Femur (tissue), 1 donor: Measurements from ENCODE around the gene ITGA11.
A peak's percentile ranks its signal among the peaks of the same experiment; 100 is the strongest.
"Not testable (repeated sequence)": the region's sequence is repeated elsewhere in the genome, so short reads cannot be mapped to it uniquely, and the experiment has no call there.

Experiments
- DNase-seq: peaks from one replicate; pipeline ENCODE4 v3.0.0-alpha.2; 2017

Gene ITGA11

GRCh38 chr15:68423359-68424296, 8.3 kb downstream of the ITGA11 start:
- DNase-seq, result peak; percentile 6

- not testable (repeated sequence) for DNase-seq
Measured at GRCh38 chr15:68422403-68423145, 9.4 kb downstream of the ITGA11 start.

DNA sequence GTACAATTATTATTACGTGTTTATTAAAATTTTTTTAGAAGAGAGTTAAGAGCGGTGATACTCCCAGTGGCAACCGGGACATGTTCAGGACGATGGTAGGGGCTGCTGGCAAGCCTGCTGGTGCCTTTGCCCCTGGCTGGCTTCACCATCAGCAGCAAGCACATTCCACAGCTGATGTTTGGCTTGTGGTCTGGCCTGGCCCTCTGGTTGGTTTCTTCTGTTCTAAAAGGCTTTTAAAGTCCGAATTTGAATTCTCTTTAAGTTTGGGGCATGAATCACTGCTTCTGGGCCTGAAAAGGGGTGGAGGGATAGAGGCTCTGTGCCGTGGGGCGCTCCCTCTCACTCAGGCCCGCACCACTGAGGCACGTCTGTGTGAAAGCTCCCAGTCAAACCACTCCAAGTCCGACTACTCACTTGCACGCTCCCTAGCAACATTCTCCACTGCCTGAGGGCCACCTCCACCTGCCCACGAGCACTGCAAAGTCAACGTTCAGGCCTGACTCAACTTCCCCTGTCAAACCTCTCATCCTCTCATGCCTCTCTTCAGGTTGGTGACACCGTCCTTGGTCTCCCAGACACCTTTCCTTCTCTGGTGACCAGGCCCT, 10.1 kb downstream of the ITGA11 start:
- peak; percentile 54 for DNase-seq

GRCh38 chr15:68421115-68421551, 10.8 kb downstream of the ITGA11 start:
- DNase-seq, result peak; percentile 16

GRCh38 chr15:68420186-68420684, 11.7 kb downstream of the ITGA11 start:
- DNase-seq, result peak; percentile 14

DNA sequence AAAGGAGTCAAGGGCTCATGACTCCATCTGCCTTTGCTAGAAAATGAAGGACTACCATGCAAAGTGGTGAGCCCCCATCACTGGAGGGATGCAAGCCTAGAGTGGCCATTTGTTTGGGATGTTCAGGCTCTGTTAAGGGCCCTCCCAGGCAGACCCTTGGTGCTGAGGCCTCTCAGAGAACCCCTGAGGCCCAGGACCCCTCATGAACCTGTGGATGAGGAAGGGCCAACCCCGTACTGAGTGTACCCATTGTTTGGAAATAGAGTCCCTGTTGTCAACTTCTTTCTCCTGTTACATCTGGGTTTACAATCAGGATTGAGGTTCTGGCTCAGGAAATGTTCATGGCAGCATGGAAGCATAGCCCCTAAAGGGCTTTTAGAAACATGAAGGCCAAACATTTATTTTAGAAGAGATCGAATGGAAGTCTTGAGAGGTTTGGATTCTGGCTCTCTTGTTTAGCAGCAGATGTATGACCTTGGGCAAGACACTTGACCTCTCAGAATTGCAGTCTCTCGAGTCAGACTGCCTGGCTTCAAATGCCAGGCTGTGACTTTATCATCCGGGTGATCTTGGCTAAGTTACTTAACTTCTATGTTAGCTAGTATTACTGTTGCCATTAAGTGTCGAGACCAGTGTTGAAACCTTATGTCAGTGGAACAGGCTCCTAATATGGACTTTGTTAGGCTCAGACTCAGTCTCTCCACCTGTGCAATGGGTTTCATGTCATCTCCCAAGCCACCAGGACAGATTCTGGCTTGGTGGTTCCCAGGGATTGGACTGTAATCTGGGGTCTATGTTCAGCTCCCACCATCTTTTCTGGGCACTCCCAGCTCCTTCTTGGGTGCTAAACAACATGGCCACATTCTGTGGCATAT, 12.4 kb downstream of the ITGA11 start:
- DNase-seq, result peak; percentile 4

DNA sequence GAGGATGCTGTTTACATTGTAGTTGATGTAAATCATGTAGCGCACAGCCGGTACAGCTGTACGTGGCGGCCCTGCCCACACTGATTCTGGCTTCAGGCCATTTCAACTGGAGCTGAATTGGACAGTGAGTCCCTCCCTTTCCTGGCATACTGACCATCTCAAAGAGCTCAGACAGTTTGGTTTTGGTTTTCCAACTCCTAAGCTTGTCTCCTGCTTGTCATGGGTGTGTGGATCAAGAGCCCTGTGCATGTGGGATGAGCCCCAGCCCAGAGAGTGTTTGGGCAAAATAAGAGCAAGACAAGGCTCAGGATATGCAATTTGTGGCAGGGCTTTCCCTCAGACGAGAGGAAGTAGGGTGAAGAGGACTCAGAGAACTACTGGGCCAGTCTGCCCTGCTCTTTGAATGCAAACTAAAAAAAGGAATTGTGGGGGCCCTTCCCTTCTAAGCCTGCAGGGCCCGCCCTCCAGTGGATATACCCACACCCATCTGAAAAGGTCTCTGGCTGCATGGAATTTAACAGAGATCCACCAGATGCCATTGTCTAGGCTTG, 13.3 kb downstream of the ITGA11 start:
- DNase-seq, result peak; percentile 81

DNA sequence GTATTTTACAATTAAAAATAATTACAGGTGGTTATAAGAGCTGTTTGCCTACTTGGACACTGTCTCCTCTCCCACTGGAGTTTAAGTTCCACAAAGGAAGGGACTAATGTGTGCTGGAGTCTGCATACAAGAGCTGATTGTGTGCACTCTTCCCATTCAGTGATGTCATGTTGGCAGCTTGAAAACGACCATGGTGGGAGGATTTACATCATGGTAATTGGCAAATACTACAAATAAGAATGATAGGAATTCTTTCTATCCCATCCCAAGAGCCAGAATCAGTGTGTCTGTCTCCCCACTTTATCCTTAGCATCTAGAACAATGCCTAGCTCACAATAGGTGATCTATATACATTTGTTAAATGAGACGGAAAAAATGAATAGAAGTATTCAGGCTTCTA, 14.1 kb downstream of the ITGA11 start:
- DNase-seq, result peak; percentile 8

- DNase-seq, result no peak
Measured at GRCh38 chr15:68417051-68417450, 14.9 kb downstream of the ITGA11 start.

- peak; percentile 6 for DNase-seq
Measured at GRCh38 chr15:68416158-68416535, 15.8 kb downstream of the ITGA11 start.

DNA sequence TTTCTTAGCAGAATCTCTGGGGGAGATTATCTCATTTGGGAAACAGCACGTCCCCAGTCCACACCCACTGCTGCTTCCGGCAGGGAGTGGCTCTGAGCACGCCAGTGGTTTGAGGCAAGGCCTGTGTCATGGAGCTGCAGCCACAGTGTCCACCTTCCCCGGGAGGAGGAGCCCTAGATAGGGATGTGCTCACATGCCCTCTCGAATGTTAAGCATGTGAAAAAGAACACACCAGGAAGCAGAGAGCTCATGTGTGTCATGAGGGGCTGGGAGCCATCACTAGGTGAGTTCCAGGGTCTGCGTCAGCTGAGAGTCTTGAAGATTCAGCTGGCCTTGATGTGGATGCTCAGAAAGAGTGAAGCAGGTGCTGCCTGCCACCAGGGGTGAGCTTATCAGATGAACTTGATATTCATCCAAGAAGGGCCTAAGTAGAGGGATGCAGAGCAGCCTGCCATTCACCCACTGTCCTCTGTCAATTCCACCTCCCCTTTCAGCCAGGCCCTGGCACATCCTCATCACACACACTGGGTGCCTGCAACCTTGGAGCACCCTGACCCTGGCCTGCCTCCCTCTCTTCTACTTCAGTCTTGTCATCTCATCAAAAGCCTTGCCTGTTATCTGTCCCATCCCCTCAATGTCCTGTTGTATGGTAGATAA, 16.3 kb downstream of the ITGA11 start:
- peak; percentile 23 for DNase-seq

DNA sequence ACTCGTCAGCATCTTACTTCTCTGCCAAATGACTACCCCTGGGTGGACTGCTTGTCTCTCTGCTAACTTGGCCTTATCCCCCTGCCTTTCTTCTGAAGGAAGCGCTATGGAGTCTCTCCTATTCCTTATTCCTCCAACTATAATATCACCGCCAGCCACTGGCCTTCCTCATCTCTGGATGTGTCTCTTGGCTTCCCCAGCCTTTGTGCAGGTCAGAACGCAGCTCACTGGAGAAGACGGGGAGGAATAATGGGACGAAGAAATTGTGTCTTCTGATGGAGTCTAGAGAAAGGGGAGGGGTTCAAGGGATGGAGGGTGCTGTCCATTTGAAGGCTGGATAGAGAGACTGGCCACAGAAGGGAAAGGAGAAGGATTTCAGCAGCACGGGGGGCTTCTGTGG, 16.9 kb downstream of the ITGA11 start:
- DNase-seq, result peak; percentile 4

- peak; percentile 14 for DNase-seq
Measured at GRCh38 chr15:68414591-68414990, 17.4 kb downstream of the ITGA11 start.

GRCh38 chr15:68414206-68414555, 17.8 kb downstream of the ITGA11 start:
- DNase-seq, result peak; percentile 19

- DNase-seq, result peak; percentile 61
Measured at GRCh38 chr15:68413363-68414205, 18.4 kb downstream of the ITGA11 start.

GRCh38 chr15:68412218-68412617, 19.7 kb downstream of the ITGA11 start:
- peak; percentile 8 for DNase-seq

DNA sequence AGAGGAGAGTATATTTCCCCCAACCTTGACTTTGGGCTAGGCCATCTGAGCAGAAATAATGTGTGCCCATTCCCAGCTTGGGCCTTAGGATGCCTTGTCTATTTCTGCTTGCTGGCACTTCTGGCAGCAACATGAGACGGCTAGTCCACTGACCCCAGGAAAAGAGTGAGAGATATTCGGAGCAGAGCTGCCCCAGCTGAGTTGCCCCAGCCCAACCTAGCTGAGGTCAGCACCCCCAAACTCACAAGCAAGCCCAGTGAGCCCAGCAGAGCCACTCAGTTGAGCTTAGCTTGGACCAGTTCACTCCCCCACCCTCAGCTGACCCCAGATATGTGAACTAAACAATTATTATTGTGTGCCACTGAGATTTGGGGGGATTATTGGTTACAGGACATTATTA, 20.2 kb downstream of the ITGA11 start:
- peak; percentile 5 for DNase-seq

GRCh38 chr15:68411343-68411675, 20.7 kb downstream of the ITGA11 start:
- peak; percentile 5 for DNase-seq

- peak; percentile 2 for DNase-seq
Measured at GRCh38 chr15:68410466-68411342, 21.3 kb downstream of the ITGA11 start.
